HG02938 (cell line): ENCODE data around the gene EMC9.

Experiments used
- ATAC-seq: cut with Tn5 transposase; IDR thresholded peaks from one replicate; pipeline ENCODE4 v1.9.1; 2021; ENCODE audit warnings: mild to moderate bottlenecking, moderate library complexity; ENCODE audit not compliant: unreplicated experiment

EMC9 gene

DNA sequence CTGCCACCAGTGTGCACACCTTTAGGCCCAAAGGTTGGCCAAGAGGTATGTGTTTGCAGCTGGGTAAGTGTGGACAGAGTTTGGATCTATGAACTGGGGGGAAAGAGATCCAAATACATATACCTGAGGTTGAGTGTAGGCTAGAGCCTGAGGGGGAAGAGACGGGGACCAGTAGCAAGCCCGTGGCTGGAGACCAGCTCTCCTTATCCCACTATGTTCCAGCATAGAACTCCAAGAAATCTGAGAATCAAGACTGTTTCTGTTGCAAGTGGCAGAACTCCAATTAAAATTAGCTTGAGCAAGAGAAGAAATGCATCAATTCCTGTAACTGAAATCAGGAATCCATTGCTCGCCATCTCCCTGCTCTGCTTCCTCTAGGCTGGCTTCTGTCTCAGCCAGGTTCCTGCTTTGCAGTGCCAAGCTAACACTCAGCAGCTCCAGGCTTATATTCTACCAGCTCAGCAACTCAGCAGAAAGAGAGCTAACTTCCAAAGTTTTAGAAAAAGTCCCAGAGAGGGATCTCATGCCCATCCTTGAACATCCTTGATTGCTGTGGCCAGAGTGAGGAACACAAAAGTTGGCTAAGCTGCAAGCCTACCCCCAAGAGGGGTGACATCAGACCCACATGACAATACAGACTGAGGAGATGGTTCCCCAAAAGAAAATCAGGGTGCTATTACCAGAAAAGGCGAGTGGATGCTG, 48.7 kb downstream of the EMC9 start:
- ATAC-seq, result no peak

- ATAC-seq, result no peak
Observed at GRCh38 chr14:24092110-24092504, 49.3 kb downstream of the EMC9 start.

DNA sequence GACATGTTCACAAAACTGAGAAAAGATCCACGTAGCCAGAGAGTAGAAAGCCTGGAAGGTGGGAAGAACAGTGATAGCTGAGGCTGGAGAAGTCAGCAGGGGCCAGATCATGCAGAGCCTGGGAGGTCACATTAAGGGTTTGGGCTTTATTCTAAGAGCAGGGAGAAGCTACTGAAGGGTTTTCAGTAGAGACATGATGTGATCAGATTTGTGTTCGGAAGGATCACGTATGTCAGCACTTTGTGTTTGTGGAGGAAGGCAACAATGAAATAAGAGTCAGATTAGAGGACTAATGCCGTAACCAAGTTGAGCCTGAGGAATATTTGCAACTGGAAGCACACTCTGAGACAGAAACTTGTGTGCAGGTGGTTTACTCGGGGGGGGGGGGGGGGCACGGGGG, 51.5 kb downstream of the EMC9 start:
- ATAC-seq, result no peak
